Measurements from ENCODE around the gene LAMB3. TPM values are rescaled to one million over a fixed set of nuclear protein-coding genes. Genes with fewer than 3 reads are reported as not detected.

Gene LAMB3
- total RNA-seq, 2 experiments from 2014 or later: 0.60 to 0.70 TPM

GRCh38 chr1:209641832-209642172, 10.4 kb downstream of the LAMB3 start:
- Mint-ChIP-seq H3K27me3 (no peaks in the 10 kb centered on the region), H3K36me3 (ENCODE audit: low read depth) (no peaks in the 10 kb centered on the region), H3K27ac (no peak overlapping the region), H3K4me1 (ENCODE audit: low read depth) (no peaks in the 10 kb centered on the region), H3K4me3 (no peak overlapping the region), H3K9me3 (no peaks in the 10 kb centered on the region)
- CTCF ChIA-PET: interaction anchor here (0.9 to 2.2 kb wide), 5 partner anchors 10 to 72 kb away, joined by 3 to 6 read pairs (median 4); no protein-coding TSS in a partner anchor
- DNase-seq: no peak
- no peak for TF ChIP-seq CTCF (IDR thresholded peaks at IDR 0.05)
- intact Hi-C loops (cut with micrococcal nuclease): no loop called here
- no peak for ATAC-seq
- POLR2A ChIA-PET: interaction anchor here (0.6 kb wide), 1 partner anchor 43 kb away, joined by 3 read pairs; no protein-coding TSS in a partner anchor

- ATAC-seq (no peak), DNase-seq (no peak)
- Mint-ChIP-seq H3K4me1 (ENCODE audit: low read depth) (no peaks in the 10 kb centered on the region), H3K27ac (no peak overlapping the region), H3K27me3 (no peaks in the 10 kb centered on the region), H3K4me3 (no peak overlapping the region), H3K9me3 (no peaks in the 10 kb centered on the region), H3K36me3 (ENCODE audit: low read depth) (no peaks in the 10 kb centered on the region)
- POLR2A ChIA-PET: no interaction called here
- TF ChIP-seq CTCF (IDR thresholded peaks at IDR 0.05): no peak
- intact Hi-C loops (cut with micrococcal nuclease): no loop called here
- CTCF ChIA-PET: interaction anchor here (0.8 to 2.3 kb wide), 4 partner anchors 9 to 112 kb away, joined by 3 to 9 read pairs (median 4); no protein-coding TSS in a partner anchor
Observed at GRCh38 chr1:209635850-209636249, 16.4 kb downstream of the LAMB3 start.

GRCh38 chr1:209634005-209634737, 18.1 kb downstream of the LAMB3 start:
- H3K4me1 Mint-ChIP-seq (ENCODE audit: low read depth): no peaks in the 10 kb centered on the region
- intact Hi-C loops (cut with micrococcal nuclease): loop anchor here (5.0 kb wide), 1 partner anchor 58 kb away; no protein-coding TSS in a partner anchor
- H3K9me3 Mint-ChIP-seq: no peaks in the 10 kb centered on the region
- H3K27me3 Mint-ChIP-seq: no peaks in the 10 kb centered on the region
- H3K4me3 Mint-ChIP-seq: no peak overlapping the region
- H3K27ac Mint-ChIP-seq: no peak overlapping the region
- ChIA-PET CTCF (interaction anchor here (1.4 kb wide), 1 partner anchor 64 kb away, joined by 3 read pairs; no protein-coding TSS in a partner anchor), POLR2A (interaction anchor here (0.7 to 1.1 kb wide), 2 partner anchors 12 to 77 kb away, joined by 3 read pairs; no protein-coding TSS in a partner anchor)
- DNase-seq (no peak), ATAC-seq (no peak)
- no peak for TF ChIP-seq CTCF (IDR thresholded peaks at IDR 0.05)
- no peaks in the 10 kb centered on the region for H3K36me3 Mint-ChIP-seq (ENCODE audit: low read depth)

- intact Hi-C loops (cut with micrococcal nuclease): loop anchor here (5.0 kb wide), 1 partner anchor 59 kb away; no protein-coding TSS in a partner anchor
- ChIA-PET CTCF (no interaction called here), POLR2A (interaction anchor here (0.7 to 1.1 kb wide), 2 partner anchors 13 to 76 kb away, joined by 3 read pairs; no protein-coding TSS in a partner anchor)
- H3K4me3 Mint-ChIP-seq: no peak overlapping the region
- H3K4me1 Mint-ChIP-seq (ENCODE audit: low read depth): no peaks in the 10 kb centered on the region
- no peak for TF ChIP-seq CTCF (IDR thresholded peaks at IDR 0.05)
- H3K27ac Mint-ChIP-seq: no peak overlapping the region
- ATAC-seq (no peak), DNase-seq (no peak)
- no peaks in the 10 kb centered on the region for H3K36me3 Mint-ChIP-seq (ENCODE audit: low read depth)
- H3K9me3 Mint-ChIP-seq: no peaks in the 10 kb centered on the region
- no peaks in the 10 kb centered on the region for H3K27me3 Mint-ChIP-seq
Observed at GRCh38 chr1:209633335-209633997, 18.8 kb downstream of the LAMB3 start.
